ENCODE data around the gene TSKU.

DNA sequence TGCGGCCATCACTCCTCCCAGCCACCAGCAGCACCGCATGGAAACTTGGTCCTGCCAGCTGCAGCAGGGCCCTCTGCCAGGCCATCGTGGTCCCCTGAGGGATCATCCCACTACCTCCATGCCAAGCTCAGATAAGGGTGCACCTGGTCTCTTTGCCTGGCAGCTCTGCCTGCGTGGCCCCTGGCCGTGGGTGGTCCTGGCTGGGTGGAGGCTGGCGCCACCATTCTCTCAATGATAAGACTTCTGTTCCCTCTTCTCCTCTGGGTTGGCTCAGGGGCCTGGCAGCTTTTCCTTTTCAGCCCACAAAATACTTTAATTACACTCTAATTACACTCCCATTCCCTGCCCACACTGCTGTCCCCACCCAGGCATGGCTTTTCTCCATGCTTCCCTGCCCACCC, 26.8 kb upstream of the TSKU start:
- TF ChIP-seq, protein P1, sequence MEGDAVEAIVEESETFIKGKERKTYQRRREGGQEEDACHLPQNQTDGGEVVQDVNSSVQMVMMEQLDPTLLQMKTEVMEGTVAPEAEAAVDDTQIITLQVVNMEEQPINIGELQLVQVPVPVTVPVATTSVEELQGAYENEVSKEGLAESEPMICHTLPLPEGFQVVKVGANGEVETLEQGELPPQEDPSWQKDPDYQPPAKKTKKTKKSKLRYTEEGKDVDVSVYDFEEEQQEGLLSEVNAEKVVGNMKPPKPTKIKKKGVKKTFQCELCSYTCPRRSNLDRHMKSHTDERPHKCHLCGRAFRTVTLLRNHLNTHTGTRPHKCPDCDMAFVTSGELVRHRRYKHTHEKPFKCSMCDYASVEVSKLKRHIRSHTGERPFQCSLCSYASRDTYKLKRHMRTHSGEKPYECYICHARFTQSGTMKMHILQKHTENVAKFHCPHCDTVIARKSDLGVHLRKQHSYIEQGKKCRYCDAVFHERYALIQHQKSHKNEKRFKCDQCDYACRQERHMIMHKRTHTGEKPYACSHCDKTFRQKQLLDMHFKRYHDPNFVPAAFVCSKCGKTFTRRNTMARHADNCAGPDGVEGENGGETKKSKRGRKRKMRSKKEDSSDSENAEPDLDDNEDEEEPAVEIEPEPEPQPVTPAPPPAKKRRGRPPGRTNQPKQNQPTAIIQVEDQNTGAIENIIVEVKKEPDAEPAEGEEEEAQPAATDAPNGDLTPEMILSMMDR (IDR thresholded peaks at IDR 0.05) = no peak
- TF ChIP-seq EZH2 (IDR thresholded peaks at IDR 0.05) = no peak
